Mesodermal cell (in vitro differentiated cells): ENCODE results near the gene RHBDD1.
A peak's percentile ranks its signal among the peaks of the same experiment; 100 is the strongest.

Experiments
- H3K27ac ChIP-seq: 2 replicates; pipeline ENCODE4 v1.7.0; 2013; ENCODE audit warnings: mild to moderate bottlenecking, low read depth, low read length, moderate library complexity; ENCODE audit not compliant: severe bottlenecking
- H3K36me3 ChIP-seq: 2 replicates; pipeline ENCODE4 v1.7.1; 2013; ENCODE audit warnings: mild to moderate bottlenecking, low read length, moderate library complexity; ENCODE audit not compliant: control insufficient read depth, insufficient read depth
- H3K4me1 ChIP-seq: one replicate; pipeline ENCODE4 v1.7.1; 2013; ENCODE audit warnings: mild to moderate bottlenecking, low read length; ENCODE audit not compliant: insufficient read depth, control insufficient read depth, poor library complexity, severe bottlenecking
- H3K4me3 ChIP-seq: 2 replicates; pipeline ENCODE4 v1.7.0; 2013; ENCODE audit warnings: low read length, control low read depth, mild to moderate bottlenecking; ENCODE audit not compliant: insufficient read depth, poor library complexity, severe bottlenecking; ENCODE audit errors: extremely low read depth
- H3K9me3 ChIP-seq: 2 replicates; pipeline ENCODE4 v1.7.1; 2013; ENCODE audit warnings: mild to moderate bottlenecking, low read length, moderate library complexity; ENCODE audit not compliant: control insufficient read depth
- WGBS, 2 experiments: methylation state at CpG; one replicate each; pipeline ENCODE4 v1.1.5; 2013; ENCODE audit warnings: missing lambda C conversion rate in 2 of 2; ENCODE audit not compliant: insufficient coverage in 2 of 2; 5-methylcytosine and 5-hydroxymethylcytosine counted together

RHBDD1 gene

DNA sequence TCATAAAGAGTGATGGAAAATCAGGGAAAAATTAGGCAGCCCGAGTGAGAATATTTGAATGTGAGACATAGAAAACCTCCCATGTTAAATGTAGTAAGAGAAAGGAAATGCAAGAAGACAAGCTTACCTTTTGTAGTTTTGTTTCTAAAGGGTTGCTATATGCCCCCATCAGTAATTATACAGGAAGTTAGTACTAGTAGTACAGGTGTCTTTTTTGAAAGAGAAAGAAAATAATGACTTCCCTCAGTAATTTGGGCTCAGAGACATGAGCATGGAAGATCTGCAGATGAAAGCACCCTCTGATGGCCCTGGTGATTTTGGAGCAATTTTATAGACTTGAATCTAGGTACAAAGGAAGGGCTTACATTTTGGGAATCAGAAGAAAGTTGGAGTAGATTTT, 80.8 kb downstream of the RHBDD1 start:
- Histone ChIP-seq H3K4me3 (no peak overlapping the region), H3K9me3 (no peaks in the 10 kb centered on the region), H3K36me3 (peaks cover 3% of the 10 kb centered on the region), H3K4me1 (no peaks in the 10 kb centered on the region), H3K27ac (no peak overlapping the region)
- WGBS, 2 experiments: 80 to 83% methylated on average over 1 of the region's 1 CpG

DNA sequence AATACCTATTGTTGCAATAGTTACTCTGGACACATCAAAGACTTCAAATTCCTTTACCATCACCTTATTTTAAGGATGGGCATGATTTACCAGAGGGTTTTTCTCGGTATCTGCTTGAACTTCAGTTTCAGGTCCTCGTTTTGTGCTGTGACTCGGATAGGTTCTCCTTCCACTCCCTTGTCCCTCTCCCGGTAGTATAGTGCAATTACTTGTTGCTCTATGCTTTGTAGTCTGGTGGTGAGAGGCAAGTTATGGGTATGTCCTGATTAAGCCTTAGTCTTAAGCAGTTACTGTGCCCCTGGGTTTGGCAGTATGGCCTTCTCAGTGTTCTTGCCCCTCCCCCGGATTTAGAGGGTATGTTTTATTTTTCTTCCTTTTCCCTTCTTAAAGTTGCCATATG, 96.6 kb downstream of the RHBDD1 start:
- WGBS, 2 experiments: 100% methylated on average over 1 of the region's 5 CpGs; no CpG with 5 or more reads in 1 of the 2 experiments
- H3K4me1 ChIP-seq: no peaks in the 10 kb centered on the region
- H3K27ac ChIP-seq: no peak overlapping the region
- H3K4me3 ChIP-seq: no peak overlapping the region
- H3K9me3 ChIP-seq: peaks cover 3% of the 10 kb centered on the region
- no peaks in the 10 kb centered on the region for H3K36me3 ChIP-seq

DNA sequence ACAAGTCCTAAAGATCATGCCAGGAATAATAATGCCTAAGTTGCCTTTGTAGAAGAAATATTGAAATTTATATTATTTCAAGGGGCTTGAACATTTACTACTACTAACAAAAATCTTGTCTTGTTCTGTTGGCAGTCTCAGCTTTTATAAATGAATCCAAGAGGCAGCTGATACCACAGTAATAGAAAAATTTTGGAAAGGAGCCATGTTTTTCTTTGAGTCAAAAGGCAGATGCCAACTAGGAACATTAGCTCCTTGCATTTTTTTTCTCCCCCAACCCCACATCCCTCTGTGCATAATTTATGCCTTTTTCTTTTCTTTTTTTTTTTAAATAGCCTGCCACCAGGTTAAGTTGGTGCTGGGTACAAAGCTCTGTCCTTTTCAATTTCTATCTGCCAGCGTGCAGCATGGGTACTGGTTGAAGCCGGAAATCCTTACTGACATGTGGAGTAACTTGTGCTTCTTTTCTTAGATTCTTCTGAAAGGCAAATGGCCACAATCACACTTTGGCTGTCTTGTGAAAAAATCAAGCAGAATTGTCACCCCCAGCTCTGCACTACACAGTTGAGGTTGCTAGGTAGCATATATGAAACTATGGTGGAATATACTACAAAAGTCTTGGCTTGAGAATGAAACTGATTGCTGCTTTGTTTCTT, 98.8 kb downstream of the RHBDD1 start:
- no peak overlapping the region for H3K27ac ChIP-seq
- H3K36me3 ChIP-seq: no peaks in the 10 kb centered on the region
- 83 to 88% methylated on average over 2 of the region's 2 CpGs for WGBS, 2 experiments
- no peaks in the 10 kb centered on the region for H3K4me1 ChIP-seq
- no peaks in the 10 kb centered on the region for H3K9me3 ChIP-seq
- H3K4me3 ChIP-seq: no peak overlapping the region

DNA sequence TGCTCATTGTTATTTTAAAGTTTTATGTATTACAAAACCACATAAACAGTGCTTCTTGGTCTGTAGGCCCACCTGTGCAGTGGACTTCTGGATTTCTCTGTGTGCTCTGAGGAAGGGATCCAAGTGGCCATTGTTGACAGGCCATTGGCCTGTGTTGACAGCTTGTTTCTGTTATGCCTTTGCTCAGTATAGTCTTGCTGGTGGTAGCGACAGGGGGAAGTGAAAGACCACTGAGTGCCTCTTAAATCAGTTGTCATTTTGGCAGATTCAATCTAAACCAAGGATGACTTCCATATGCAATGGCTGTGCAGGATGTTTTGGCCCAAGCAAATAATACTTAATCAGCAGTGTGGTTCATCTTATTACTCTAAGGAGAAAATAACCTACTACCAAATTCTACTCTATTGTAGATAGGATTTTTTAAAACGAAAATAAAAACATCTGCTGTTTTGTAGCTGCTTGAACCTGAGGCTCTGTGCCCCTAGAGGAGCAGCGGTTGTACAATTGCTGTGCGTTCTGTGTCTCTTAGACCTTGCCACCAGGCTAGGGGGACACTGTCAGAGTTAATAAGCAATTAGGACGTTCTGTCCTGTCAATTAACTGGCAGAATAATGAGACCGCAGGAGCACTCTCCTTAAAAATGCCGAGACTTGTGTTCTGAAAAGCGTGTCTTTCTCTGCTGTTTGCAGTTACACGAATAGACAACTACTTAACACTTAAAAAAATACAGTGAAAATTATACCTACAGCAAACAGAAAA, 108.2 kb downstream of the RHBDD1 start:
- no peaks in the 10 kb centered on the region for H3K36me3 ChIP-seq
- 97 to 100% methylated on average over 6 to 7 of the region's 9 CpGs for WGBS, 2 experiments
- no peaks in the 10 kb centered on the region for H3K9me3 ChIP-seq
- H3K4me3 ChIP-seq: no peak overlapping the region
- H3K27ac ChIP-seq: no peak overlapping the region
- no peaks in the 10 kb centered on the region for H3K4me1 ChIP-seq

DNA sequence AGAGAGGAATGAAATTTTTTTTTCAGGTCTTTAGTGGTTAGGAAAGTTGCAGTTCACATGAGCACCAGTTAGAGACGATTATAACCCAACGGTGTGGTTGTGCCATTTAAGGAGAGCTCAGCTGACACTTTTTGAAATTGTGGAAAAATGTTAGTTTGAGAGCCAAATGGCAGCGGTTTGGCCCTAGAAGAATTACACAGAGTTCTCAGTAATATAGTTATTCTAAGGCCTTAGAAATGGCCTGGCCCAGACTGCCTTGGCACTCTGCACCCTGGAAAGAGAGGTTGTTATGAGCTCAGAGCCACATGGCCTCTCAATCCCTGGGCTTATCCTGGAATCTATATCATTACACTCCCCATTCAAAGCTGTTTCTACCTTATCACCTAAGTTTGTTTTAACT, 117.4 kb downstream of the RHBDD1 start:
- H3K4me3 ChIP-seq: no peak overlapping the region
- no peaks in the 10 kb centered on the region for H3K9me3 ChIP-seq
- H3K27ac ChIP-seq: no peak overlapping the region
- WGBS, 2 experiments: 86 to 100% methylated on average over 2 to 3 of the region's 3 CpGs
- H3K4me1 ChIP-seq: no peaks in the 10 kb centered on the region
- H3K36me3 ChIP-seq: no peaks in the 10 kb centered on the region

DNA sequence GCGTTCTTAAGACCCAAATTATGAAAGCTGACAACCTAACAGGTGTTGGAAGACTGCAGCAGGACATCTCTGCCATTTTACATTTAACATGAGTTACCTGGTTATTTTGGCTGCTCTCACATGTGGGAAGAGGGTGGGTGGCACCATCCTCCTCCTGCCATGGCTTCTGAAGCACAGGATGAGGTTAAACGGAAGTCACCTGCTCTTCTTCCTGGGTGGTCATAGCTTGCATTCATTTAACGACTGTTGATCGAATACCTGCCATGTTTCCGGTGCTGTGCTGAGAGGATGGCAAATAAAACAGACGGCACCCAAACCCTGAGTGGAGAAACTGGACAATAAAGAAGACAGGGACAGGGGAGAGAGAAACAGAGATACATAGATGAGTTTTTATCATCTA, 118.0 kb downstream of the RHBDD1 start:
- 95 to 100% methylated on average over 1 to 6 of the region's 6 CpGs for WGBS, 2 experiments
- H3K27ac ChIP-seq: no peak overlapping the region
- H3K4me3 ChIP-seq: no peak overlapping the region
- no peaks in the 10 kb centered on the region for H3K36me3 ChIP-seq
- H3K9me3 ChIP-seq: no peaks in the 10 kb centered on the region
- no peaks in the 10 kb centered on the region for H3K4me1 ChIP-seq

DNA sequence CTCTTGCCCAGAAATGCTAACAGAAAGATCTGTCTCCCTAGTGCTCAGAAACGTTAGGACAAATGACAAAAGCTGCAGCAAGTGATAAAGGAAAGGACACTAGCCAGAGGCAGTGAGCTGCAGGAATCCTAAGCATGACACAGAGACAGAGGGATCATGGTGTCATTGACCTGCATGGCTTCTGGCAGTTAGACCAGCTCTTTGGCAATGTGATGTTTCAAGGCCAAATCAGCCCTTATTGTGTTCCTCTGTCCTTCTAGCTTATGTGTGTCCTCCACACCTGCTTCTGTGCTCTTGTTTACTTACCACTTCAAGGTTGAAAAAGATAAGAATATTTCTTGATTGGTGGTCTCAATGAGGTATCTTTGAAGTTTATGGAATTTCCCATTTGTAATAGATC, 120.8 kb downstream of the RHBDD1 start:
- Histone ChIP-seq H3K27ac (no peak overlapping the region), H3K9me3 (peaks cover 4% of the 10 kb centered on the region), H3K36me3 (no peaks in the 10 kb centered on the region), H3K4me3 (no peak overlapping the region), H3K4me1 (no peaks in the 10 kb centered on the region)
- 40 to 45% methylated on average over 1 of the region's 1 CpG for WGBS, 2 experiments

DNA sequence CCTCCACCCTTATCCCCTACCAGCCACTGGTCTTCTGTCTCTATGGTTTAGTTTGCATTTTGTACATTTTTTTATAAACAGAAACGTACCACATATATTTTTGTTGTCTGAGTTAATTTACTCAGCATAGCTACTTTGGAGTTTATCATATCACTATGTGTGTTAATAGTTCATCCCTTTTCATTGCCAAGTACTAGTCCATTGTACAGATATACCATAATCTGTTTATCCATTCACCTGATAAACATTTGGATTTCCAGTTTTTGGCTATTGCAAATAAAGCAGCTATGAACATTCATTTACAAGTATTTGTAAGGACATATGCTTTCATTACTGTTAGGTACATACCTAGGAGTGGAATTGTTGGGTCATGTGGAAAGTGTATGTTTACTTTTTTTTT, 123.6 kb downstream of the RHBDD1 start:
- WGBS, 2 experiments: no CpG with 5 or more reads among the region's 1 CpG
- Histone ChIP-seq H3K9me3 (peaks cover 4% of the 10 kb centered on the region), H3K4me1 (peaks cover 12% of the 10 kb centered on the region)

DNA sequence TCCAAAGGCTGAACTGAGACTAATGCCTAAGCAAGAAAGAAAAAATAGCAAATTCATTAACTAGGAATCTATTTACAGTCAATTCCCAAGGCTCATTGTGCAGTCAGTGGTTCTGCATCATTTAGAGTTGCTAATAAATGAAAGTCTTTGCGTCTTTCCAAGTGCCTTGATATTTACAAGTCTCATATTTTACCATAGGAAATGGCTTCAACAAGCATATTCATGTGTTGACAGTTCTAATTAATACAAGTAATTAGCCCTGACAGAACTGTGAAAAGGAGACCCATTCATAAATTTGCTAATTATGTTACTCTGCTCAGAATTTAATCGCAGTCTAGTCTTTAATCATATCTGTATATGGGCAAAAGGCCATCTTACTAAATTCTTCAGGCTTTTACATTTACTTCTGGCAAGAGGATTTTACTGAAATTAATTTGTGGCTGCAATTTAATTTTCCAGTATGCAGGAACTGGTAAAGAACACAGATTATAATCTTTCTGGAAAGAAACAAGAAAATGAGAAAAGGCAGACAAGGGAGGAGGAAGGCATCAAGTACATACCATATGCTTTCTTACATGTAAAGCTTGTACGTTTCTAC, 126.4 kb downstream of the RHBDD1 start:
- Histone ChIP-seq H3K4me1 (peaks cover 14% of the 10 kb centered on the region), H3K9me3 (peaks cover 4% of the 10 kb centered on the region), H3K36me3 (no peaks in the 10 kb centered on the region), H3K4me3 (no peak overlapping the region), H3K27ac (no peak overlapping the region)
- WGBS, 2 experiments: no CpG with 5 or more reads among the region's 3 CpGs

More for the DNA sequence above, 123.6 kb downstream of the RHBDD1 start:
- Histone ChIP-seq H3K36me3 (no peaks in the 10 kb centered on the region), H3K4me3 (no peak overlapping the region), H3K27ac (no peak overlapping the region)

DNA sequence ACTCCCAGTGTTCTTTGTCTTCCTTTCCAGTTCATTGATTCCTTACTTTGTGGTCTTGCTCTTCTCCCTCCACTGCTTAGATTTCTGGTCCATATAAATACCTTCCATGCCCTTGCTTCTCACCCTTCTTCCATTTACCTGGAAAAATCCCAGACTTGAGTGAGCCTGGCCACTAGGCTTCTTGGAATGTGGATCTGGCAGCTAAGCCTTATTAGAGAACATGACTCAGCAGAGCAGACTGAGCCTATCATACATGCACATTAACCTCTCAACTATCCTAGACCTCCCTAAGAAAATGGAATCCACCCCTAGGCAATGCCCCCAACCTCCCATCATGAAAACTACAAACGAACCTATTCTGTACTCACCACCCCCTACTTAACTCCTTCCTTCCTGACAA, 127.7 kb downstream of the RHBDD1 start:
- Histone ChIP-seq H3K36me3 (no peaks in the 10 kb centered on the region), H3K4me1 (peaks cover 14% of the 10 kb centered on the region), H3K27ac (peak overlapping the region; percentile 30), H3K4me3 (no peak overlapping the region), H3K9me3 (peaks cover 4% of the 10 kb centered on the region)
- WGBS, 2 experiments: 20 to 25% methylated on average over 1 of the region's 1 CpG

DNA sequence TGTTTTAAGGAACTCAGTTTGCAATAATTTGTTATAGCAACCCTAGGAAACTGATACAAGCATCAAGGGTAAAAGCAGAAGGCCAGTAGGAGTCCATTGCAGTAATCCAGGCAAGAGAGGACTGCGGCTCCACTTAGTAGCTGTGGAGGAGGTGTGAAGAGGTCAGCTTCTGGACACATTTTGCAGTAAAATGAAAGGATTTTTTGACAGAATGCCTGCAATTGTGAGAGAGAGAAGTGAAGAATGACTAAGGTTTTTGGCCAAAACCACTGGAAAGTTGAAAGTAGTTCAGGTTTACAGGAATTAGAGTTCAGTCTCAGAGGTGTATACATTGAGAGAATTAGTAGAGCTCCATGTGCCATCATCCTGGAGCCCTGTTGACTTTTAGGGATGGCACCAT, 129.5 kb downstream of the RHBDD1 start:
- Histone ChIP-seq H3K4me3 (no peak overlapping the region), H3K27ac (no peak overlapping the region), H3K36me3 (no peaks in the 10 kb centered on the region), H3K4me1 (peaks cover 14% of the 10 kb centered on the region), H3K9me3 (no peaks in the 10 kb centered on the region)
- 91 to 100% methylated on average over 1 of the region's 1 CpG for WGBS, 2 experiments
